ENCODE results near the gene PIK3C2G. TPM values are rescaled to one million over a fixed set of nuclear protein-coding genes. Genes with fewer than 3 reads are reported as not detected.

PIK3C2G gene
- total and polyA plus RNA-seq, 2 of the 4 experiments (the other 2 are of a cell fraction), result not detected

GRCh38 chr12:18394742-18395141 lies 133.4 kb downstream of the PIK3C2G start:
- no peak overlapping the region for H3K4ac ChIP-seq (ENCODE audit: low read depth, low read length)
- no CpG with 5 or more reads among the region's 1 CpG for WGBS, 2 experiments (ENCODE audit: extremely low coverage in 2 of 2, insufficient read length in 1 of 2)
- H4K8ac ChIP-seq (ENCODE audit: low read depth in 2 of 2, low read length in 2 of 2), result no peak overlapping the region
- no peak overlapping the region for H3K18ac ChIP-seq (ENCODE audit: low read depth, low read length)
- no peaks in the 10 kb centered on the region for H3K9me1 ChIP-seq (ENCODE audit: insufficient read depth, low read length)
- H3K4me2 ChIP-seq (ENCODE audit: low read depth, low read length), result no peak overlapping the region
- in situ Hi-C loops (cut with MboI; ENCODE audit: low sequenced_read_pairs) (no loop called here), intact Hi-C loops (cut with micrococcal nuclease) (no loop called here), dilution Hi-C loops (cut with HindIII; ENCODE audit: low sequenced_read_pairs, unreplicated experiment) (no loop called here)
- no peak overlapping the region for H4K5ac ChIP-seq (ENCODE audit: low read depth, low read length)
- H3K23ac ChIP-seq (ENCODE audit: low read depth, low read length), result no peak overlapping the region
- H2BK20ac ChIP-seq (ENCODE audit: low read depth, low read length), result no peak overlapping the region
- H3K9ac ChIP-seq (ENCODE audit: low read depth, low read length), result no peak overlapping the region
- H2AK9ac ChIP-seq (replicated peaks; ENCODE audit: low read depth, low read length, poor library complexity), result no peak overlapping the region
- ChIA-PET CTCF (no interaction called here), POLR2A (ENCODE audit: unreplicated experiment) (no interaction called here)
- no peak overlapping the region for H3K27ac ChIP-seq (ENCODE audit: insufficient read depth, low read length)
- no peak overlapping the region for H3K56ac ChIP-seq (ENCODE audit: extremely low read depth, insufficient read depth, low read length)
- no peak overlapping the region for H2BK15ac ChIP-seq (ENCODE audit: low read depth, low read length)
- no peak overlapping the region for H3K4me3 ChIP-seq (ENCODE audit: insufficient read depth, low read depth, low read length)
- H4K91ac ChIP-seq (ENCODE audit: insufficient read depth, low read depth, low read length), result no peak overlapping the region
- no peaks in the 10 kb centered on the region for H3K4me1 ChIP-seq (ENCODE audit: control insufficient read depth, insufficient read depth, low read length)
- H3K14ac ChIP-seq (replicated peaks; ENCODE audit: low read depth, low read length), result no peak overlapping the region
- no peaks in the 10 kb centered on the region for H3K27me3 ChIP-seq (ENCODE audit: control insufficient read depth, insufficient read depth, low read length)
- no peaks in the 10 kb centered on the region for H3K9me3 ChIP-seq (ENCODE audit: control insufficient read depth, insufficient read depth, low read length)
- no peak overlapping the region for H2AK5ac ChIP-seq (ENCODE audit: low read depth, low read length)
- no peak overlapping the region for H2AFZ ChIP-seq (replicated peaks; ENCODE audit: low read length, poor library complexity)
- H3K79me1 ChIP-seq (ENCODE audit: low read depth in 1 of 2, low read length in 2 of 2), result no peaks in the 10 kb centered on the region
- no TSS peak for BruUV-seq (replicated peaks)
- H2BK120ac ChIP-seq (ENCODE audit: low read depth, low read length), result no peak overlapping the region
- H3K36me3 ChIP-seq (ENCODE audit: control insufficient read depth, insufficient read depth, low read length), result no peaks in the 10 kb centered on the region
- no peak for DNase-seq
- H2BK5ac ChIP-seq (ENCODE audit: low read depth, low read length, poor library complexity, severe bottlenecking), result no peak overlapping the region
- no peak for ATAC-seq (ENCODE audit: low read depth)
- no peaks in the 10 kb centered on the region for H4K20me1 ChIP-seq (ENCODE audit: insufficient read depth, low read length)
- TF ChIP-seq SMC3 (IDR thresholded peaks at IDR 0.05; ENCODE audit: low read depth, low read length) (no peak), MXI1 (IDR thresholded peaks at IDR 0.05; ENCODE audit: borderline replicate concordance, low read depth, low read length) (no peak), RAD21 (IDR thresholded peaks at IDR 0.05; ENCODE audit: low read length) (no peak)

Data from IMR-90 (cell line).